Hepatocyte (in vitro differentiated cells): ENCODE results near the gene BACH2. TPM values are rescaled to one million over a fixed set of nuclear protein-coding genes. Genes with fewer than 3 reads are reported as not detected.

Experiments
- DNase-seq: peaks from one replicate; pipeline ENCODE4 v3.0.0-alpha.2; 2016; ENCODE audit warnings: low spot score
- H2AFZ ChIP-seq: fragments of 200-600 bp; sonication (generic); 2 replicates; pipeline ENCODE4 v1.6.0; 2016; ENCODE audit warnings: antibody characterized with exemption, mild to moderate bottlenecking
- H3K27ac ChIP-seq: fragments of 200-600 bp; sonication (generic); 2 replicates; pipeline ENCODE4 v1.5.1; 2016; ENCODE audit warnings: mild to moderate bottlenecking
- H3K27me3 ChIP-seq: fragments of 200-600 bp; sonication (generic); 2 replicates; pipeline ENCODE4 v1.6.1; 2016
- H3K36me3 ChIP-seq: fragments of 200-600 bp; sonication (generic); replicated peaks from 2 replicates; pipeline ENCODE4 v1.5.1; 2016; ENCODE audit warnings: low read depth; ENCODE audit not compliant: insufficient read depth
- H3K4me1 ChIP-seq: fragments of 200-600 bp; sonication (generic); 2 replicates; pipeline ENCODE4 v1.5.1; 2016; ENCODE audit warnings: mild to moderate bottlenecking, moderate library complexity; ENCODE audit not compliant: insufficient read depth
- H3K4me2 ChIP-seq: fragments of 200-600 bp; sonication (generic); 2 replicates; pipeline ENCODE4 v1.6.0; 2016
- H3K4me3 ChIP-seq: fragments of 200-600 bp; sonication (generic); 2 replicates; pipeline ENCODE4 v1.5.1; 2016; ENCODE audit warnings: mild to moderate bottlenecking
- H3K79me2 ChIP-seq: fragments of 200-600 bp; sonication (generic); 2 replicates; pipeline ENCODE4 v1.6.0; 2017; ENCODE audit warnings: mild to moderate bottlenecking
- H3K9me2 ChIP-seq: fragments of 200-600 bp; sonication (generic); replicated peaks from 2 replicates; pipeline ENCODE4 v1.6.0; 2017; ENCODE audit warnings: mild to moderate bottlenecking; ENCODE audit not compliant: insufficient read depth
- H3K9me3 ChIP-seq: fragments of 200-600 bp; sonication (generic); 2 replicates; pipeline ENCODE4 v1.5.1; 2016; ENCODE audit warnings: low read depth, mild to moderate bottlenecking
- H4K20me1 ChIP-seq: fragments of 200-600 bp; sonication (generic); 2 replicates; pipeline ENCODE4 v1.6.0; 2016; ENCODE audit warnings: mild to moderate bottlenecking; ENCODE audit not compliant: insufficient read depth, poor library complexity, severe bottlenecking
- EZH2 ChIP-seq: fragments of 200-600 bp; sonication (generic); IDR thresholded peaks from 2 replicates; pipeline ENCODE4 v1.6.1; 2016; ENCODE audit warnings: antibody characterized with exemption, mild to moderate bottlenecking, borderline replicate concordance
- EZH2phosphoT487 ChIP-seq: fragments of 200-600 bp; sonication (generic); IDR thresholded peaks from one replicate; pipeline ENCODE4 v1.6.1; 2018; ENCODE audit warnings: antibody characterized with exemption, mild to moderate bottlenecking, low read depth, moderate library complexity; ENCODE audit not compliant: unreplicated experiment, severe bottlenecking
- WGBS: methylation state at CpG from one replicate; pipeline ENCODE4 v1.1.6; 2016; ENCODE audit warnings: low lambda C conversion rate; ENCODE audit errors: missing lambda C conversion rate; 5-methylcytosine and 5-hydroxymethylcytosine counted together
- microRNA-seq: library from miRNA; unstranded; fragments of <30 nt; microRNA quantifications from one replicate; pipeline ENCODE4, GENCODE V29; 2017
- polyA plus RNA-seq: library from polyadenylated mRNA; unstranded; fragments of >200 nt; fragmentation: Nextera tagmentation; extraction: Ambion mirVana; gene quantifications from 2 replicates; pipeline ENCODE4 v1.2.1, GENCODE V29; 2016
- small RNA-seq: library from RNA; depleted of rRNA; stranded (forward); fragments of <200 nt; gene quantifications from one replicate; pipeline ENCODE3, GENCODE V24; 2014
- total RNA-seq: library from RNA; depleted of rRNA; stranded (reverse); fragments of >200 nt; gene quantifications from 2 replicates; pipeline ENCODE4 v1.2.3, GENCODE V29; 2014
- TF ChIP-seq, protein P1 (sequence below): fragments of 200-600 bp; sonication (generic); IDR thresholded peaks from 2 replicates; pipeline ENCODE4 v1.5.1; 2016; ENCODE audit warnings: antibody characterized with exemption, mild to moderate bottlenecking; ENCODE audit not compliant: poor library complexity

The BACH2 gene
- total and polyA plus RNA-seq, 2 experiments from 2014 or later, result 2.3 to 2.6 TPM

DNA sequence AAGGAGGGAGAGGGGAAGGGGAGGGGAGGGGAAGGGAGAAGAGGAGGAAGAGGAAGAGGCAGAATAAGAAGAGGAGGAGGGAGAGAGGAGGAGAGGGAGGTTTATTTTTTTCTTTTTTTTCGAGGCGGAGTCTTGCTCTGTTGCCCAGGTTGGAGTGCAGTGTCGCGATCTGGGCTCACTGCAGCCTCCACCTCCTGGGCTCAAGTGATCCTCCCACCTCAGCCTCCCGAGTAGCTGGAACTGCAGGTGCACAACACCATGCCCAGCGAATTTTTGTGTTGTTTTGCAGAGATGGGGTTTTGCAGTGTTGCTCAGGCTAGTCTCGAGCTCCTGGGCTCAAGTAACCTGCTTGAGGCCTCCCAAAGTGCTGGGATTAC is 408.5 kb downstream of the BACH2 start:
- Histone ChIP-seq H3K4me1 (peaks cover 4% of the 10 kb centered on the region), H3K4me2 (no peak overlapping the region), H3K79me2 (no peaks in the 10 kb centered on the region), H3K9me3 (no peaks in the 10 kb centered on the region), H3K27ac (no peak overlapping the region), H3K4me3 (no peak overlapping the region), H4K20me1 (no peaks in the 10 kb centered on the region), H3K9me2 (no peaks in the 10 kb centered on the region), H2AFZ (no peak overlapping the region), H3K36me3 (no peaks in the 10 kb centered on the region), H3K27me3 (no peaks in the 10 kb centered on the region)
- 97% methylated on average over 7 of the region's 7 CpGs for WGBS
- TF ChIP-seq EZH2phosphoT487, result no peak
- no peak for TF ChIP-seq EZH2
- TF ChIP-seq, protein P1, sequence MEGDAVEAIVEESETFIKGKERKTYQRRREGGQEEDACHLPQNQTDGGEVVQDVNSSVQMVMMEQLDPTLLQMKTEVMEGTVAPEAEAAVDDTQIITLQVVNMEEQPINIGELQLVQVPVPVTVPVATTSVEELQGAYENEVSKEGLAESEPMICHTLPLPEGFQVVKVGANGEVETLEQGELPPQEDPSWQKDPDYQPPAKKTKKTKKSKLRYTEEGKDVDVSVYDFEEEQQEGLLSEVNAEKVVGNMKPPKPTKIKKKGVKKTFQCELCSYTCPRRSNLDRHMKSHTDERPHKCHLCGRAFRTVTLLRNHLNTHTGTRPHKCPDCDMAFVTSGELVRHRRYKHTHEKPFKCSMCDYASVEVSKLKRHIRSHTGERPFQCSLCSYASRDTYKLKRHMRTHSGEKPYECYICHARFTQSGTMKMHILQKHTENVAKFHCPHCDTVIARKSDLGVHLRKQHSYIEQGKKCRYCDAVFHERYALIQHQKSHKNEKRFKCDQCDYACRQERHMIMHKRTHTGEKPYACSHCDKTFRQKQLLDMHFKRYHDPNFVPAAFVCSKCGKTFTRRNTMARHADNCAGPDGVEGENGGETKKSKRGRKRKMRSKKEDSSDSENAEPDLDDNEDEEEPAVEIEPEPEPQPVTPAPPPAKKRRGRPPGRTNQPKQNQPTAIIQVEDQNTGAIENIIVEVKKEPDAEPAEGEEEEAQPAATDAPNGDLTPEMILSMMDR, result no peak
- DNase-seq, result no peak

GRCh38 chr6:89887452-89888137 is 409.0 kb downstream of the BACH2 start:
- Histone ChIP-seq H3K4me2 (no peak overlapping the region), H4K20me1 (no peaks in the 10 kb centered on the region), H3K36me3 (no peaks in the 10 kb centered on the region), H3K9me2 (no peaks in the 10 kb centered on the region), H3K27me3 (no peaks in the 10 kb centered on the region), H2AFZ (no peak overlapping the region), H3K9me3 (no peaks in the 10 kb centered on the region), H3K27ac (no peak overlapping the region), H3K4me3 (no peak overlapping the region), H3K4me1 (peaks cover 4% of the 10 kb centered on the region), H3K79me2 (no peaks in the 10 kb centered on the region)
- WGBS, result 93% methylated on average over 33 of the region's 43 CpGs
- DNase-seq, result no peak
- no peak for TF ChIP-seq EZH2phosphoT487

- no peaks in the 10 kb centered on the region for H3K27me3 ChIP-seq
- no peaks in the 10 kb centered on the region for H3K9me3 ChIP-seq
- 94% methylated on average over 44 of the region's 44 CpGs for WGBS
- no peaks in the 10 kb centered on the region for H3K9me2 ChIP-seq
- DNase-seq, result no peak
- H4K20me1 ChIP-seq, result no peaks in the 10 kb centered on the region
- peaks cover under 1% of the 10 kb centered on the region for H3K4me1 ChIP-seq
- no peaks in the 10 kb centered on the region for H3K79me2 ChIP-seq
- H3K4me2 ChIP-seq, result no peak overlapping the region
- H3K4me3 ChIP-seq, result no peak overlapping the region
- TF ChIP-seq, protein P1, result no peak
- no peak for TF ChIP-seq EZH2
- no peak for TF ChIP-seq EZH2phosphoT487
- no peak overlapping the region for H2AFZ ChIP-seq
- no peak overlapping the region for H3K27ac ChIP-seq
- no peaks in the 10 kb centered on the region for H3K36me3 ChIP-seq
Observed at GRCh38 chr6:89886378-89887120, 410.1 kb downstream of the BACH2 start.

Small RNA genes lying within 50 kb of the gene (microRNA-seq; reads per million reads assigned to microRNA genes)
- not detected for gene MIR4464

Small RNA genes lying within 50 kb of the gene (small RNA-seq; reads per million reads assigned to genes)
- gene MIR4464 (not detected), gene RF00019 (not detected), gene RN7SKP110 (not detected)
